Lower leg skin (tissue), 3 donors: ENCODE measurements around the gene FKRP.

Experiments used
- CTCF ChIP-seq, 3 donors: fragments of 450-650 bp; IDR thresholded peaks; one replicate each; pipeline ENCODE4 v1.5.1; 2016; ENCODE audit warnings: antibody characterized with exemption in 3 of 3, mild to moderate bottlenecking in 3 of 3, moderate library complexity in 2 of 3
- POLR2A ChIP-seq, 2 donors: fragments of 450-650 bp; IDR thresholded peaks; one replicate each; pipeline ENCODE4 v1.6.1; 2016 to 2017; ENCODE audit warnings: antibody characterized with exemption in 2 of 2, mild to moderate bottlenecking in 1 of 2, moderate library complexity in 1 of 2

- TF ChIP-seq CTCF (IDR thresholded peaks at IDR 0.05) (no peak), POLR2A (IDR thresholded peaks at IDR 0.05) (no peak)
Observed at GRCh38 chr19:46745030-46745429, 827 bp upstream of the FKRP start.
